HG03045 (cell line): ENCODE measurements around the gene CTNNBL1.

Experiments
- ATAC-seq: cut with Tn5 transposase; IDR thresholded peaks from one replicate; pipeline ENCODE4 v1.9.1; 2021; ENCODE audit warnings: mild to moderate bottlenecking, moderate library complexity; ENCODE audit not compliant: unreplicated experiment

The CTNNBL1 gene

GRCh38 chr20:37775200-37775599, 81.4 kb downstream of the CTNNBL1 start:
- no peak for ATAC-seq

GRCh38 chr20:37776049-37776448, 82.2 kb downstream of the CTNNBL1 start:
- ATAC-seq = no peak

GRCh38 chr20:37776526-37776925, 82.7 kb downstream of the CTNNBL1 start:
- no peak for ATAC-seq

- ATAC-seq = no peak
These were observed 83.5 kb downstream of the CTNNBL1 start for GRCh38 chr20:37777012-37777950.

- ATAC-seq = no peak
These were observed 84.3 kb downstream of the CTNNBL1 start for GRCh38 chr20:37777988-37778659.

GRCh38 chr20:37781626-37782025, 87.8 kb downstream of the CTNNBL1 start:
- ATAC-seq = no peak

GRCh38 chr20:37786043-37786442, 92.2 kb downstream of the CTNNBL1 start:
- no peak for ATAC-seq

GRCh38 chr20:37789408-37789807, 95.6 kb downstream of the CTNNBL1 start:
- ATAC-seq = no peak

- ATAC-seq = no peak
These were observed 97.1 kb downstream of the CTNNBL1 start for GRCh38 chr20:37790900-37791299.

GRCh38 chr20:37796121-37796520, 102.3 kb downstream of the CTNNBL1 start:
- ATAC-seq = no peak

GRCh38 chr20:37796733-37797132, 102.9 kb downstream of the CTNNBL1 start:
- ATAC-seq = no peak

GRCh38 chr20:37797669-37798175, 103.9 kb downstream of the CTNNBL1 start:
- no peak for ATAC-seq

- ATAC-seq = no peak
These were observed 104.5 kb downstream of the CTNNBL1 start for GRCh38 chr20:37798312-37798711.

GRCh38 chr20:37800618-37801017, 106.8 kb downstream of the CTNNBL1 start:
- ATAC-seq = no peak

GRCh38 chr20:37801921-37802320, 108.1 kb downstream of the CTNNBL1 start:
- ATAC-seq = no peak

- no peak for ATAC-seq
These were observed 109.8 kb downstream of the CTNNBL1 start for GRCh38 chr20:37803438-37804307.

- ATAC-seq = no peak
These were observed 111.0 kb downstream of the CTNNBL1 start for GRCh38 chr20:37804584-37805566.

- ATAC-seq = no peak
These were observed 113.8 kb downstream of the CTNNBL1 start for GRCh38 chr20:37807471-37808232.
